ENCODE data around the gene ADAMTSL3. TPM values are rescaled to one million over a fixed set of nuclear protein-coding genes. Genes with fewer than 3 reads are reported as not detected.

ADAMTSL3 gene
- total RNA-seq, 1 donor from 2014 or later: 0.17 TPM

- Mint-ChIP-seq H3K27me3 (ENCODE audit: low read depth) (peaks cover 2% of the 10 kb centered on the region), H3K27ac (ENCODE audit: unreplicated experiment) (no peak overlapping the region), H3K36me3 (ENCODE audit: low read depth) (no peaks in the 10 kb centered on the region), H3K9me3 (ENCODE audit: low read depth) (peaks cover 15% of the 10 kb centered on the region), H3K4me3 (ENCODE audit: unreplicated experiment) (no peak overlapping the region), H3K4me1 (ENCODE audit: low read depth) (no peaks in the 10 kb centered on the region)
- DNase-seq (ENCODE audit: low spot score): no peak
- TF ChIP-seq, protein P1, sequence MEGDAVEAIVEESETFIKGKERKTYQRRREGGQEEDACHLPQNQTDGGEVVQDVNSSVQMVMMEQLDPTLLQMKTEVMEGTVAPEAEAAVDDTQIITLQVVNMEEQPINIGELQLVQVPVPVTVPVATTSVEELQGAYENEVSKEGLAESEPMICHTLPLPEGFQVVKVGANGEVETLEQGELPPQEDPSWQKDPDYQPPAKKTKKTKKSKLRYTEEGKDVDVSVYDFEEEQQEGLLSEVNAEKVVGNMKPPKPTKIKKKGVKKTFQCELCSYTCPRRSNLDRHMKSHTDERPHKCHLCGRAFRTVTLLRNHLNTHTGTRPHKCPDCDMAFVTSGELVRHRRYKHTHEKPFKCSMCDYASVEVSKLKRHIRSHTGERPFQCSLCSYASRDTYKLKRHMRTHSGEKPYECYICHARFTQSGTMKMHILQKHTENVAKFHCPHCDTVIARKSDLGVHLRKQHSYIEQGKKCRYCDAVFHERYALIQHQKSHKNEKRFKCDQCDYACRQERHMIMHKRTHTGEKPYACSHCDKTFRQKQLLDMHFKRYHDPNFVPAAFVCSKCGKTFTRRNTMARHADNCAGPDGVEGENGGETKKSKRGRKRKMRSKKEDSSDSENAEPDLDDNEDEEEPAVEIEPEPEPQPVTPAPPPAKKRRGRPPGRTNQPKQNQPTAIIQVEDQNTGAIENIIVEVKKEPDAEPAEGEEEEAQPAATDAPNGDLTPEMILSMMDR (IDR thresholded peaks at IDR 0.05): no peak
Measured at GRCh38 chr15:83732196-83732595, 78.3 kb downstream of the ADAMTSL3 start.

- Mint-ChIP-seq H3K36me3 (ENCODE audit: low read depth) (no peaks in the 10 kb centered on the region), H3K27ac (ENCODE audit: unreplicated experiment) (no peak overlapping the region), H3K9me3 (ENCODE audit: low read depth) (peaks cover 14% of the 10 kb centered on the region), H3K4me3 (ENCODE audit: unreplicated experiment) (no peak overlapping the region), H3K27me3 (ENCODE audit: low read depth) (peaks cover 4% of the 10 kb centered on the region), H3K4me1 (ENCODE audit: low read depth) (no peaks in the 10 kb centered on the region)
- TF ChIP-seq, protein P1 (IDR thresholded peaks at IDR 0.05): no peak
- no peak for DNase-seq (ENCODE audit: low spot score)
Measured at GRCh38 chr15:83732770-83733169, 78.8 kb downstream of the ADAMTSL3 start.

DNA sequence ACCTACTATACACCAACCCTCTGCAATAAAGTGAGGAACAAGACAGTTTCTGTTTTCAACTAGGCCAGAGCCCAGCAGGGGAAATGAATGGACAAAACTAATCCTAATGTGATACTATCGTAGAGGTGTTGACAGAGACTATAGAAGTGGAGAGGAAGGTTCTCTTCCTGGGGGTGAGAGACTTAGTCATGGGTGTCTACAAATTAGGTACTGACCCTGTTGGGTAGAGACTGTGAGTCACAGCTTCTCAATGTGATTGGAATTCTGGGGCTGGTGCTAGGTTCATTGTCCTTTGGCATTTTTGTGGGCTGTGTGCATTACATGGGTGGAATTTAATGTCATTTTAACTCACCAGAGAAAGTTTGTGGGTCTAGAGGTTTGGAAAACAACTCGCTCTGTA is 79.3 kb downstream of the ADAMTSL3 start:
- H3K9me3 Mint-ChIP-seq (ENCODE audit: low read depth): peaks cover 10% of the 10 kb centered on the region
- H3K4me3 Mint-ChIP-seq (ENCODE audit: unreplicated experiment): no peak overlapping the region
- H3K36me3 Mint-ChIP-seq (ENCODE audit: low read depth): no peaks in the 10 kb centered on the region
- no peaks in the 10 kb centered on the region for H3K4me1 Mint-ChIP-seq (ENCODE audit: low read depth)
- H3K27me3 Mint-ChIP-seq (ENCODE audit: low read depth): peaks cover 4% of the 10 kb centered on the region
- DNase-seq (ENCODE audit: low spot score): no peak
- TF ChIP-seq, protein P1 (IDR thresholded peaks at IDR 0.05): no peak
- no peak overlapping the region for H3K27ac Mint-ChIP-seq (ENCODE audit: unreplicated experiment)

DNA sequence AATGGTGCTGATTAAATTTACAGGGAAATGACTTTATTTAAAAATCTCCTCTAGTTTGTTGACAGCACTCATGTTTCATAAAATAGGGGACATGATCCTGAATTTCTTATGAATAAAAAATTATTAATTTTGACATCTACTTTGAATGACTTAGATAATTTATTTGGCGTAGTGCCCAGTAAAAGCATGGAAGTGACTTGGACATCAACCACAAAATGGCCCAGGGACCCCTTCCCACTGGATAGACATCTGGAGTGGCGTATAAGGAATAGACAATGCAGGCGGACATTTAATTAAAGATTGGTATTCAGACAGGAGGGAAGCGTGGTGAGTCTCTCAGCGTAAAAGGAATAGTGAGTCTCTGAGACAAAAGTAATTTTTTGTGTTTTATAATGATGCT is 79.8 kb downstream of the ADAMTSL3 start:
- peaks cover 4% of the 10 kb centered on the region for H3K27me3 Mint-ChIP-seq (ENCODE audit: low read depth)
- no peaks in the 10 kb centered on the region for H3K36me3 Mint-ChIP-seq (ENCODE audit: low read depth)
- H3K4me3 Mint-ChIP-seq (ENCODE audit: unreplicated experiment): no peak overlapping the region
- peaks cover 10% of the 10 kb centered on the region for H3K9me3 Mint-ChIP-seq (ENCODE audit: low read depth)
- no peaks in the 10 kb centered on the region for H3K4me1 Mint-ChIP-seq (ENCODE audit: low read depth)
- DNase-seq (ENCODE audit: low spot score): no peak
- TF ChIP-seq, protein P1 (IDR thresholded peaks at IDR 0.05): no peak
- H3K27ac Mint-ChIP-seq (ENCODE audit: unreplicated experiment): no peak overlapping the region

- Mint-ChIP-seq H3K27ac (ENCODE audit: unreplicated experiment) (no peak overlapping the region), H3K4me1 (ENCODE audit: low read depth) (no peaks in the 10 kb centered on the region), H3K27me3 (ENCODE audit: low read depth) (peaks cover 4% of the 10 kb centered on the region), H3K4me3 (ENCODE audit: unreplicated experiment) (no peak overlapping the region), H3K36me3 (ENCODE audit: low read depth) (no peaks in the 10 kb centered on the region), H3K9me3 (ENCODE audit: low read depth) (peaks cover 4% of the 10 kb centered on the region)
- DNase-seq (ENCODE audit: low spot score): no peak
- TF ChIP-seq, protein P1 (IDR thresholded peaks at IDR 0.05): no peak
Measured at GRCh38 chr15:83734487-83734886, 80.6 kb downstream of the ADAMTSL3 start.
